Stimulated activated CD8-positive, alpha-beta memory T cell treated with anti-CD3 and anti-CD28 coated beads, Interleukin-12 subunit alpha, Interleukin-12 subunit beta, amount 100 ng/mL, for 1 hour (primary cell): ENCODE measurements around the gene PRG2.
A peak's percentile ranks its signal among the peaks of the same experiment; 100 is the strongest.
"Not testable (repeated sequence)": the region's sequence is repeated elsewhere in the genome, so short reads cannot be mapped to it uniquely, and the experiment has no call there.

Experiments used
- DNase-seq: peaks from one replicate; pipeline ENCODE4 v3.0.0-alpha.2; 2020; ENCODE audit warnings: low read depth

The PRG2 gene

DNA sequence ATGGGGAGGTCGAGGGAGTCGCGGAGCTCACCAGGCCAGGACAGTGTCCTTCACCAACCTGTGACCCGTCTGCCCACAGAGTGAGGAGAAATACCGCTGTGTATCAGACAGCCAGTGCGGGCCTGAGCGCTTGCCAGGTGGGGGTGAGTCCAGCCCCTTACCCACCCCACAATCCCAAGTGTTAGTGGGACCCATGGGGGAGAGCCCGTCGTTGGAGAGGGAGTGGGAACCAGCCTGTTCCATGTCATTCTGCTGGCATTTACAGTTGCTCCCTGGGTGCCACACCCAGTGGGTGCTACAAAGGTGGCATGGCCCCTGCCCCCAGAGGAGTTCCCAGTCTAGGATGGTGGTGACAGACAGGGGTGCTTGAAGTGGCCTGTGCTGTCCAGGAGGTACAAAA is 43.1 kb downstream of the PRG2 start:
- DNase-seq = no peak

DNA sequence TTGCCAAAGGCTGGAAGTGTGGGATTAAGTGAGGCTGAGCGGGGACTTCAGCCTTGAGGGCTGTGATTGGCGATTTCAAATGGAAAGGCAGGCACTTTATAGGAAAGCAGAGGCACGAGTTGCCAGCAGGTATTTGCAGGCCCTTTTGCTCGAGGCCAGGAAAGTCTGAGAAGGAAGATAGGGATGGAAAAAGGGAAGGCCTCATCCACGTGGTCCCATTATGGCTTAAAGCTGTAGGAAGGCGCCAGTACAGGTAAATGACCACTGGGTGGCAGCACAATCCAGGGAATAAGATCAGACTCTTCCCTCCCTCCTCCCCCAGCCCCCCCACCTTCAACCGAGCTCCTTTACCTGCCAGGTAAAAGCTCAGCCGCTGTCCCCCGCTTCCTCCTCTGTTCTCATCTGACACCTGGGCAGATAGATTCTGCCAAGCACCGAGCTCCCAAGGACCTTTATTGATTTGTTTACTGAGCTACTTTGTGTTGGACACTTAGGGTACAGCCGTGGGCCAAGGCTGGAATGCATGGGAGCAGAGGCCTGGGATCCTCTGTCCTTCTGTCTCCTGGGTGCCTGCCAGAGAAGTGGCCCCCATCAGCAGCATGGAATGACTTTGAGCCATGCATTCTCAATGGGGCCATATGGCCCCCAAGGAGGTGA is 44.8 kb downstream of the PRG2 start:
- DNase-seq = peak; percentile 60

DNA sequence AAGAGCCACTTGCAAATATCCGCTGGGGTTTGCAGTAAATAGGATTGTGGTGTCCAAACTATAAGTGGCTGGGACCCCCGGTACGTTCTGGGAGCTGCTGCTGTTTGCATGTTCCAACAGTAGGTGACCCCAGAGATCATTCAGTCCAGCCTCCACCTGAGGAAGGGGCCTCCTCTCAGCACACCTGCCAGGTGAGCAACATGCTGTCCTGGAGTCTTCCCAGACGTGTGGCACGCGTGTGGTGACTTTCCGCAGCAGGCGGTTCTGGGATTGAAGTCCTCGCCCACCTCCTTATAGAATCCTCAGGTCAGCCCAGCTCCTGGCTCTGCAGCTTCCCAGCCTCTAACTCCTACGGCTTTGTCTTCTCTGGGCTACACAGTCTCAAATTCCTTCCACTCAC is 45.6 kb downstream of the PRG2 start:
- DNase-seq = no peak

DNA sequence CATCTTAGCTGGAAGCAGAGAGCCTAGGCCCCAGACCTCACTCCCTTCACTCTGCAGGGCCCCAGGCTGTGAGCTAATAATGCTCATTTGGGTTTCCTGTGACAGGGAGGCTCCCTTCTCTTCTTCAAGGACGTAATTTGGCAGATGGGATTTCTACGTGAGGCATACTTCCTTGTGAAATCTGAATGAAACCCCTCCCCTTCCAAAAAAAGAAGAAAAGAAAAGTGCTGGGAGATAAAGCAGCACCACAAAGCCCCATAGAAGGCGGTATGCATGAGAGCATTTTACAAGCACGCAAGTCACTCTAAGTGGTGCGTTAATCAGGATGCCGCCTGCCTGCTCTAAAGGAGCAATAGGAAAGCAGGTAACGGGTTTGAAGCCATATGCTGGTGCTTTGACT is 46.6 kb downstream of the PRG2 start:
- DNase-seq = no peak

DNA sequence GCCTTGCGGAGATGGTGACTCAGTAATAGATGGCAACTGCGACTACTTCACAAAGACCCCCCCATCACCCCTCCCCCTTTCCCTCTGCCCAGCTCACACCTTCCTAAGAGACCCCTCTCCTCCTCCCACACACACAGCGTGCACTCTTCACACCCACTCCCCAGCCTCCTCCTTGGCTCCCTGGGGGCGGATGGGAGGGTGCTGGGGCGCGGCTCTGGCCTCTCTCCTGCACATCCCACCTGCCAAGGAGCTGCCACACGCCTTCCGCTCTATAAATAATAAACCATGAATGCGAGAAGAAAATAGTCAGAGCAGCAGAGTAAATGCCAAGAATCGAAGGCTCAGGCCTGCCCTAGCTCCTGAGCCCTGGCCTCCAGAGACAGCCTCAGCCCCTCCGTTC is 47.7 kb downstream of the PRG2 start:
- DNase-seq = no peak

DNA sequence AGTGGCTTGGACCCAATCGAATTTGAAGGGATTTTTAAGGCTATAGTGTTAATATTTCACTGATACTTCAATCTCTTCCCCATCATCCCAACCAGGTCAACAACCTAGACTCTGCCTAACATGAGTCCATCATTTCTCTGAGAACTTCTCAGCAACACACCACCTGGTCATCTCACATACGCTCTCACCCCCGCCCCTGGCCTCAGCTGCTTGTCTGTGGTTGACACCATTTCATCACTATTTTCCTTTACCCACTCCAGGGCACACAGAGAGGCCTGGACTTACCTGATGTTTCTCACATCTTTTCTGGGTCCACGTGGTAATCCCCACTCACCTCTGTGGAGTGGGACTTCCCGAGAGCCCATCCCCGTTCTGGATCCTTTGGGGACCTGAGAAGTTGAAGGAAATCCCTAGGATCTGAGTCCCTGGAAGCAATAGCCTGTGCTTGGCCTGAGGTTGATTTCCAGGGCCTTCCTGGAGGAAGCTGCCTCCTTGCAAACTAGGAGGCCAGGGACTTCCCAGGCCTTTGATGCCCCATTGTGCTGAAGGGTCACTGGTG is 49.1 kb downstream of the PRG2 start:
- DNase-seq = no peak

DNA sequence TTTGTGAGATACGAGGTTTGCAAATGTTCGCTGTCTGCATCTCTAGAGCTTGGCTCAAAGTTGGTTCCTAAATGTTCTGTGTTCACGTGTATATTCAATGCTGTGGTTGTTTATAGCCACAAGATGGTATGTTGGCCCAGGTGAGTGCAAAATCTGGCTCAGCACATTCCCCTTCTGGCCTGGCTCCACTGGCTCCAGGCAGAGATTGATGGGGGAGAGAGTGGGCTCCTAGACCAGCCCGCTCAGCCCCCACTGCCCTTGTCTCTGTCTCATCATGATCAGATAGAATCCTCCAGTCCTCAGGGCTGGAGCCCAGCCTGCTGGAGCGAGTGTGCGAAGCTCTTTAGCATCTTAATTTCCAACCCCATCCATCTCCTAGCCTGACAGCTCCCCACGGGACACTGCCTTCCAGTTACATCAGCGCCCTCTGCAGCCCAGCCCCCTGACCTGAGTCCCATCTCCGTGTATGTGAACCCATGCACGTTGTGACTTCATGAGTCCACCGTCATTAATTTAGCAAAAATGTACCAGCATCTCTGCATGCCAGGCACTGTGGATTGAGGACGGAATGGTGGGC is 50.3 kb downstream of the PRG2 start:
- no peak for DNase-seq

DNA sequence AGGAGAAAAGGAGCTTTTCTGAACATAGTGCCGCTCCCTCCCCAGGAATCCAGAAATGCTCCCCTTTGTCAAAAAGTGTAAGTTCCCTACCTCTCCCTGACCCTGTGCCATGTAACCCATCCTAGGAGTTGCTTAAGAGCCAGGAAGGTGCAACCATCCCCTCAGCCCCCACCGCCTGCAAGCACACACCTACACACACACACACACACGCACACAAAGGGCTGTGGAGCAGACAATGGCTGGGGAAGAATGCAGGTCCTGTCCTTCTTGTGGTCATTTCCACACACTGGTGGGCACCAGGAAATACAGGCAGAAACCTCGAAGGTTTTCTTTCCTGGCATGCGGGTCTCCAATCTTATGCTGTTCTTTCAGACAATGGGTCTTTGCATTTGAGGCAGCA is 51.1 kb downstream of the PRG2 start:
- no peak for DNase-seq

DNA sequence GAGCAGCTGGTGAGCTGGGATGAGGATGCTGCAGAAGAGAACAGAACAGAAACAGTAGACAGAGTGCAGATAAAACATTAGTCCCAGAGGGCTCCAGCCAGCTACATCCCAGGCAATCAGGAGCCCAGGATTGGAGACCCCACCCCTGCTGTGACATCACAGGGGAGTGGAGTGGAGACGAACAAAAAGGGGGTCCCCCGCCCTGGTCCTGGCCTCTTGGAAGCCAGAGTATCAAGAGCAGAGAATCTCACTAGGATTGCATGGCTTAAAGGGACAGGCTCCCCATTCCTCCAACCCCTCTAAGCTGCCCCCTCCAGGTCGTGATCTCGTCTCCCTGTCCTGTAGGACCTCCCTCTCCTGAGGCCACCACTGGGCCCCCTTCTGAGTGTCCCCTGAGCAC is 52.3 kb downstream of the PRG2 start, which contains the start of gene P2RX3:
Gene P2RX3, plus strand, starts transcription at position 211 of the 400 bp plus-strand sequence. CDS start 199 bp downstream, outside the sequence.
- DNase-seq = no peak

DNA sequence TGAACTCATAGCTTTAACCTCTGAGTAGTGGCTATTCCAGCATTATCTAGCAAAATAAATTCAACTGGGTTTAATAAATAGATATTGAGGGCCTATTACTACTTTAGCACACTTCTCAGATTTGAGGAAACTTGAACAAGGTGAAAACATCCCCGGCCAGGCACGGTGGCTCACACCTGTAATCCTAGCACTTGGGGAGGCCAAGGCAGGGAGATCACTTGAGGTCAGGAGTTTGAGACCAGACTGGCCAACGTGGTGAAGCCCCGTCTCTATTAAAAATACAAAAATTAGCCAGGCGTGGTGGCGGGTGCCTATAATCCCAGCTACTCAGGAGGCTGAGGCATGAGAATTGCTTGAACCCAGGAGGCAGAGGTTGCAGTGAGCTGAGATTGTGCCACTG is 53.6 kb downstream of the PRG2 start:
- not testable (repeated sequence) for DNase-seq
